Duodenal mucosa (tissue), 2 donors: ENCODE data around the gene PHF5A.
"Not testable (repeated sequence)": the region's sequence is repeated elsewhere in the genome, so short reads cannot be mapped to it uniquely, and the experiment has no call there.

Source experiments
- H3K27ac ChIP-seq: one replicate; pipeline ENCODE4 v1.7.0; 2013; ENCODE audit warnings: low read depth, low read length
- H3K27me3 ChIP-seq, 2 donors: one replicate each; pipeline ENCODE4 v1.7.0; 2013; ENCODE audit warnings: low read length in 2 of 2, control low read depth in 1 of 2; ENCODE audit not compliant: insufficient read depth in 2 of 2, control insufficient read depth in 1 of 2
- H3K36me3 ChIP-seq, 2 donors: one replicate each; pipeline ENCODE4 v1.7.0; 2013; ENCODE audit warnings: low read length in 2 of 2, control low read depth in 1 of 2; ENCODE audit not compliant: insufficient read depth in 2 of 2, control insufficient read depth in 1 of 2
- H3K4me1 ChIP-seq, 2 donors: one replicate each; pipeline ENCODE4 v1.7.0; 2013; ENCODE audit warnings: low read length in 2 of 2, control low read depth in 1 of 2; ENCODE audit not compliant: insufficient read depth in 2 of 2, control insufficient read depth in 1 of 2
- H3K4me3 ChIP-seq, 2 donors: one replicate each; pipeline ENCODE4 v1.7.0; 2013; ENCODE audit warnings: low read length in 2 of 2, low read depth in 1 of 2
- H3K9ac ChIP-seq, 2 donors: one replicate each; pipeline ENCODE4 v1.7.0; 2013; ENCODE audit warnings: low read length in 2 of 2, low read depth in 1 of 2
- H3K9me3 ChIP-seq, 2 donors: one replicate each; pipeline ENCODE4 v1.7.0; 2013; ENCODE audit warnings: low read length in 2 of 2, control low read depth in 1 of 2; ENCODE audit not compliant: control insufficient read depth in 1 of 2

PHF5A gene

DNA sequence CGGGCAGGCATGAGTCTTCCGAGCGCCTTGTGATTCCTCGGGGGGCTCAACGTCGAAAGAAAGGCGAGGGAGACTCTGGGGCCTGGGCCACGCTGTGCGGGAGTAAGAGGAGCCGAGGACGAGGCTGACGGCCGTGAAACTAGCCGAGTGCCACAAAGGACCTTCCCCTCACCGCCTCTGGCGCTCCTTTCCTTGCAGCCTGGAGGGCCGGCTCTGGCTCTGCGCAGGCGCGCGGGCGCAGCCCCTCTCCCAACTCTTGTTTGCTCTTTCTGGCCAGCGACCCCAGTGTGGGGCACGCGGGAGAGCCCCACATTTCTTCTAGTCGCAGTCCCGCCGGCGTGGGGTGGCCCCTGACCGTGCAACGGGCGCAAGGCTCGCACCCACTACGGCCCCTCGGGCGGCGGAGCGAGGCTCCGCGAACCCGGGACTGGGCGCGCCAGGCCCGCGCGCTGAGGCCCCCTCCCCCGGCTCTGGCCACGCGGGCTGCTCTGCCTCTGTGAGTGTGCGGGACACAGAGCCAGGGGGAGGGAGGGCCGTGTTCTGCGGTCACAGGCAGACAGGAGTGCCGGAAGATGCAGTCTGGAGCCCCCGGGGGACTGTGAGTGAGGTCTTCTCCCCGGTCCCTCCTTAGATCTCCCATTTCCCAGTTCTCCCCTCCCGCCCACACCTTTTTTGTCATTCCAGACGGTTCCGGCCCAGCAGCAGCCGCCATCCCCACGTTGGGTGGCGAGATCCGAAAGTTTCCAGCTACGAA, 20.9 kb downstream of the PHF5A start:
- Histone ChIP-seq H3K27ac (peak overlapping the region; percentile 99), H3K27me3 (no peaks in the 10 kb centered on the region), H3K36me3 (peaks cover 5 to 8% of the 10 kb centered on the region in 2 donors), H3K4me3 (peak overlapping the region; percentile 96 to 97), H3K9ac (peak overlapping the region; percentile 96 to 97), H3K4me1 (peaks cover 17% of the 10 kb centered on the region in 2 donors), H3K9me3 (no peaks in the 10 kb centered on the region)

DNA sequence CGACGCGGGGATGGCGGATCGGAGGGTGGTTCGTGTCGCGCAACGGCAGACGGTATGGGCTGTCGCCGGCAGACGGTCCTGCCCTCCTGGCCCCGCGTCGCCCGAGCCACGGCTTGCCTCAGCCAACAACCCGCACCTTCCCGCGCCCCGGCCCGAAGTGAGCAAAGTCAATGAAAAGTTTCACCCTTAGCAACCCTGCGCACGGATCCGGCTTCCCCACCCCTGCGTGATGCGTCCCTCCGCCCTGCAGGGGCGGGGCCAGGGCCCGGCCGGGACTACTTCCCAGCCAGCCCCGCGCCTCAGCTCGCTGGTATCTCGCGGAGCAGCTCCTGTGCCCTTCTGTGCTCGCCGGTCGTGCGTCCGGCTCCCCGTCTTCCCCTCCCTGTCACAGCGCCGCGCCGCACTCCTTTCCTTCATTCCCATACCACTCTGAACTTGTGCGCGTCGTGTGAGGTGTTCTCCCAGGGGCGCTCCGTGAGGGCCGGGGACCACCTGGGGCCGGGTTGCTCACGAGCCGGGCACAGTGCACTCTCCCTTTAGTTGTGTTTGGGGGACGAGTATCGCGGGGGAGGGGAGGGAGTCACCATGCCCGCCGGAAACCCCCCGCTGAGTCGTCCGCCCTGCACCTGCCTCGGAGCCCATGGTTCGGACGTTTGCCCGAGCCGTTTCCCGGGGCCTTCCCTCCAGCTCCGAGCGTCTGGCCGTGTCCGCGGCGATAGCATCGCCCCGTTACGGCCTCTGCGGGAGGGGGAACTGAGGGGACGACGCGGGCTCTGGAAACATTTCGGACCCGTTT, 21.7 kb downstream of the PHF5A start, which contains the start of gene TOB2:
Gene TOB2 (minus strand): TSS at position 163 of the 796 bp plus-strand sequence. CDS start 9,456 bp downstream, outside the sequence.
- peaks cover 22 to 23% of the 10 kb centered on the region in 2 donors for H3K4me1 ChIP-seq
- H3K9me3 ChIP-seq: no peaks in the 10 kb centered on the region
- peak within 1 kb of the TSS; percentile 96 to 97 for H3K9ac ChIP-seq
- H3K4me3 ChIP-seq: peak within 1 kb of the TSS; percentile 96 to 97
- H3K36me3 ChIP-seq: peaks cover 5 to 15% of the 10 kb centered on the region in 2 donors
- H3K27ac ChIP-seq: peak within 1 kb of the TSS; percentile 99
- no peaks in the 10 kb centered on the region for H3K27me3 ChIP-seq

DNA sequence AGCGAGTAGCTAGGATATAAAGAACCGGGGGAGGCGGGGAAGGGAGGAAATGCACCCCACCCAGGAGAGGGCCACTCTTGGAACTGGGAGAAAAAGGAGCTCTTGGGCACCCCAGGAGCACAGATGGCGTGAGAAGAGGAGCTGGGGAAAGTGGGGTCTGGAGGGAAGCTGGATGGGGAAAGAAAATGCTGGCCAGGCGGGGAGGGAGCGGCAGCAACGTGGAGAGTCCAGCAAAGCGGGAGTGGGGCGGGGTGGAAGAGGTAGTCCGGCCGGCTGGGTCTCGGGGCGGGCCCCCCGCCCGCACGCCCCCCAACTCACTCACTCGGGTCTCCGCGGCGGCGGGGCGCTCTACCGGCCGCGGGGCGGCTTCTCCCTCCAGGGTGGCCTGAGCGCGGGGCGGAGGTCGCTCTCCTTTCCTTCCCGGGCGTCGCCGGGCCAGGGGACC, 22.4 kb downstream of the PHF5A start:
- Histone ChIP-seq H3K27ac (peak overlapping the region; percentile 94), H3K9me3 (no peaks in the 10 kb centered on the region), H3K4me1 (peaks cover 22 to 23% of the 10 kb centered on the region in 2 donors), H3K36me3 (peaks cover 5 to 15% of the 10 kb centered on the region in 2 donors), H3K9ac (peak overlapping the region; percentile 91 to 96), H3K27me3 (no peaks in the 10 kb centered on the region), H3K4me3 (peak overlapping the region; percentile 96 to 97)

DNA sequence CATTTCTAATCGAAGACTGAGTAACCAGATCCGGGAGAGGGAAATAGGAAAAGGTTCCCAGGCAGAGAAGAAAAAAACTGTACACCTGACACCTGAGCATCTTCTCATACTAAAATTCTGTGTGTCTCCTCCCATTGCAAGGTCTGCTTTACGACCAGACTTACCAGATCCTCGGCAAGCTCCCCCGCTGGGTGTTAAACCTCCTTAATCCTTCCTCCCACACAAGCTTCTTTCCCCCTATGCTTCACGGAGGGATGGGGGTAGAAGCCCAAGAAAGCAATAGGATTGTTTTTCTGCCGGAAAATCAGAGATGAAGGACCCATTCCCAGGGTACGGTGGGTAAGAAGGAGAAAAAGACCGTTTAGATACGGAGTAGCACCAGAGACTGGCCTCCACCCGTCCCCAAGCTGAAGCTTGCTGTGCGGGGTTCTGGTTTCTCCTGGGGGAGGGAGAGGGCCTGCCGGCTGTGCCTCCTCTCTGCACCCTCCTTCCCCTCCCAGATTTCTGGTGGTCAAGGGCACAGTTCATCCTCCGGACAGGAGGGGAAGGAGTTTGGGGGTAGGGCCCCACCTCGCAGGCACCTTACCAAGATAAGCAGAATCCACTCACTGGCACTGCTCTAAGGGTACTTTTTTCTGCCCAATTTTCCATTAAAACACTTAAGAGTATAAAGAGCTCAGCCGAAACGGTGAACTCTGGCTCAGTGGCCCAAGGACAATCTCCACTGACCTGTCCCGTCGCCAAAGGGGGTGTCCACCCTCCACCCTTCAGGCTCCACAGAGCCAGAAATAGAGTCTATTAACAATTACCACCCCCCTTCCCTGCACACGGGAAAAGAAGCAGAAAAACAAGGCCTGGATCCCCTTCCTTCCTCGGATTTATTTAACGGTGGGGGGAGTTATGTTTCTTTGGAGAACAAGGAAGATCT, 23.1 kb downstream of the PHF5A start:
- H3K9me3 ChIP-seq: no peaks in the 10 kb centered on the region
- peaks cover 22 to 23% of the 10 kb centered on the region in 2 donors for H3K4me1 ChIP-seq
- H3K4me3 ChIP-seq: peak overlapping the region; percentile 96 to 97
- no peaks in the 10 kb centered on the region for H3K27me3 ChIP-seq
- peak overlapping the region; percentile 94 for H3K27ac ChIP-seq
- peaks cover 5 to 20% of the 10 kb centered on the region in 2 donors for H3K36me3 ChIP-seq
- H3K9ac ChIP-seq: peak overlapping the region; percentile 91 to 96

DNA sequence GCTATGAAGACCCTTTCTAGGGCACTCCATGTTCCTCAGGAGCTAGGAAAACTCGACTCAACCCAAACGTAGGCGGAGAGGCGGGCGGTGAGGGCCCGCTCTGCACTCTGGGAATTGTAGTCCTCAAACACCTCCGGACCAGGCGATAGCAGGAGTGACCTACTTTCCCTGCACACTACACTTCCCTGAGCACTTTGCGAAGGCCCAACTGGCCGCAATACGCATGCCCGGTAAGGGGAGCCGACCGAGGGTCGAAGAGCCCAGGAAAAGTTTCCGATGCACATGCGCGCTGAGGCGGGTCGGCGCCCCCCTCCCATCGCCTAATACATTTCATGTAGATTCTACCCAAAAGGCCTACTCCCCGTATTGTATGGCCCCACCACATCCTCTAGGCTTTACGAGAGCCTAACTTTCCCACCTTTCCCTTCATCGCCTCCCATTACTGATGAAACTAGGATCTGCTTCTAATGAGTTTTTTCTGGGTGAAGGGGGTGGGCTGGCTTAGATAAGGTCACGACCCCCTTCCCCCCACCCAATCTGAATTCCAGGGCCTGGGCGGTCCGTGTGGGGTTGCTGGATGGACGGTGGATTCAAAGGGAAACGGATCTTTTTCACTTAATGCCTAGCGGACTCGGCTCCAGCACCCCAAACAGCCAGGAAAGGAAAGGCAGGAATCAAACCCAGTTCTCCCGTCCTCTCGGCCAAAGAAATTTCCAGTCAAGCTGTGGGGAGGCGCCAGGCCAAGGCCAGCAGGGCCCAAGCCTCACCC, 23.9 kb downstream of the PHF5A start:
- peak overlapping the region; percentile 96 to 97 for H3K4me3 ChIP-seq
- peak overlapping the region; percentile 94 for H3K27ac ChIP-seq
- peak overlapping the region; percentile 91 to 96 for H3K9ac ChIP-seq
- H3K4me1 ChIP-seq: peaks cover 22 to 23% of the 10 kb centered on the region in 2 donors
- no peaks in the 10 kb centered on the region for H3K9me3 ChIP-seq
- no peaks in the 10 kb centered on the region for H3K27me3 ChIP-seq
- peaks cover 8 to 20% of the 10 kb centered on the region in 2 donors for H3K36me3 ChIP-seq

DNA sequence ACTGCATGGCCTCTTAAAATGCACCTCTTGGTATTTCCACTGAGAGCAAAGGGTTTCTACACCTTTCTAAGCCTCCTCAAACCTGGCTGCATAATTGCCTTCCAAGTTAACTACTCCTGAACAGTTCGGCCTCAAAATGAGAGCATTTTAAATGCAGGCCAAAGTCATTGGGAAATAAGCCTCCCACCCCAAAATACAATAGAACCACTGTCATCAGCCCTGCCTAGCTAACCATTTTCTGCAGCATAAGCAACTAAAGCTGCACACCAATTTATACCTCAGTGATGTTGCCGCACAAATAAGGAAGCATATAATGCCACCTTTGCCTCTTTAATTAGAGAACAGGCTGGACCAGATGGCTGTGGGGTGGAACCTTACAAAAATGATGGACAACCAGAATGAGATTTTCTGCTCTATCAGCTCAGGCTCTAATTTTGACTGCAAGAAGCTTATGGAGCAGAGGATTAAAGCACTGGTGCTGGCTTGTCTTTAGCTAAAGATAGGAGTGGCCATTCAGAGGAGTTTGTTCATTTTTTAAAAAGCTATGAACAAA, 26.2 kb downstream of the PHF5A start:
- no peak overlapping the region for H3K9ac ChIP-seq
- no peak overlapping the region for H3K27ac ChIP-seq

DNA sequence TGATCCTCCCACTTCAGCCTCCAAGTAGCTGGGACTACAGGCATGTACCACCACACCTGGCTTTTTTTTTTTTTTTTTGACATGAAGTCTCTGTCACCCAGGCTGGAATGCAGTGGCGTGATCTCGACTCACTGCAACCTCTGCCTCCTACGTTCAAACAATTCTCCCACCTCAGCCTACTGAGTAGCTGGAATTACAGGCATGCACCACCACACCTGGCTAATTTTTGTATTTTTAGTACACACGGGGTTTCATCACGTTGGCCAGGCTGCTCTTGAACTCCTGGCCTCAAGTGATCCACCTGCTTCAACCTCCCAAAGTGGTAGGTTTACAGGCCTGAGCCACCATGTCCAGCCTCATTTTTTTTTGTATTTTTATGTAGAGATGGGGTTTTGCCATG, 28.0 kb downstream of the PHF5A start:
- H3K4me3 ChIP-seq, H3K27me3 ChIP-seq, H3K9me3 ChIP-seq, H3K9ac ChIP-seq, H3K27ac ChIP-seq: not testable (repeated sequence)
- peaks cover 16 to 18% of the 10 kb centered on the region in 2 donors for H3K4me1 ChIP-seq
- H3K36me3 ChIP-seq: peaks cover 30 to 45% of the 10 kb centered on the region in 2 donors

More for the DNA sequence above, 26.2 kb downstream of the PHF5A start:
- Histone ChIP-seq H3K9me3 (no peaks in the 10 kb centered on the region), H3K4me3 (no peak overlapping the region), H3K4me1 (peaks cover 15 to 18% of the 10 kb centered on the region in 2 donors), H3K27me3 (no peaks in the 10 kb centered on the region), H3K36me3 (peaks cover 14 to 27% of the 10 kb centered on the region in 2 donors)

DNA sequence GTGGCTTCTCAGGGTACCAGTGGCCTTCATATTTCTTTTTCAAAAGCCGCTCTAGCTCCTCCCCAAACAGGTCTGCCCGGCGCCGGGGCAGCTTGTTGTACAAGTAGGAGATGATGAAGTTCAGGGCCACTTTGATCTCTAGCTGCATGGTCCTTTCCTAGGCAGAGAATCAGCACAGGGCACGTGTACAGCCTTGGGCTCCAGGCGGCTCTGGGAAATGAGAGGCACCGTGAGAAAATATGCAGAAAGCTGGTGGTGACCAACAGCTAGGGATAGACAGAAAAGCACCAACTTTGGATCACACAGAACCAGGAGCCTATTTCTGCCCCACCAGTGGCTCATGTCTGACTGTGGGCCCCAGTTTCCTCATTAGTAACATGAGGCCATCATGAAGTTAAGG, 31.3 kb downstream of the PHF5A start:
- Histone ChIP-seq H3K27ac (no peak overlapping the region), H3K9ac (no peak overlapping the region), H3K9me3 (no peaks in the 10 kb centered on the region), H3K4me3 (no peak overlapping the region), H3K27me3 (no peaks in the 10 kb centered on the region), H3K36me3 (peaks cover 32 to 56% of the 10 kb centered on the region in 2 donors), H3K4me1 (peaks cover 2 to 8% of the 10 kb centered on the region in 2 donors)
